ENCODE data around the gene TCF7L2.

DNA sequence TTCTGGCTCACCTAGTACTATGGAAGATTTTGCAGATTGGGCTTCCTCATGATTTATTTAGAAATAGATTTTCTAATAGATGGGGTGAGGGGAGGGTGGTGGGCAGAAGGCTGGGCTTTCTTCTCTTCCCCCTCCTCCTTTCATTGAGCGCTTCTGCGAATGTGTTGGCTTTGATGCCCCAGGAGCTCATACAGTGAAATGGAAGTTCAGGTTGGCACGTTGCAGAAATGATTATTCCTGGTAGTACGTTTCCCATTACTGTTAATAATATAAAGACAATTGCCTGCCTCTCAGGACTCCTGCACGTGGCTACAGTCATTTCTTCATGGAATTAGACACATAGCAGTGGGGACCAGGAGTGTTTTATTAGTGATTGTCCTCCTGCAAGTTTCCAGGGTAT, 39.8 kb downstream of the TCF7L2 start:
- TF ChIP-seq, protein P1, sequence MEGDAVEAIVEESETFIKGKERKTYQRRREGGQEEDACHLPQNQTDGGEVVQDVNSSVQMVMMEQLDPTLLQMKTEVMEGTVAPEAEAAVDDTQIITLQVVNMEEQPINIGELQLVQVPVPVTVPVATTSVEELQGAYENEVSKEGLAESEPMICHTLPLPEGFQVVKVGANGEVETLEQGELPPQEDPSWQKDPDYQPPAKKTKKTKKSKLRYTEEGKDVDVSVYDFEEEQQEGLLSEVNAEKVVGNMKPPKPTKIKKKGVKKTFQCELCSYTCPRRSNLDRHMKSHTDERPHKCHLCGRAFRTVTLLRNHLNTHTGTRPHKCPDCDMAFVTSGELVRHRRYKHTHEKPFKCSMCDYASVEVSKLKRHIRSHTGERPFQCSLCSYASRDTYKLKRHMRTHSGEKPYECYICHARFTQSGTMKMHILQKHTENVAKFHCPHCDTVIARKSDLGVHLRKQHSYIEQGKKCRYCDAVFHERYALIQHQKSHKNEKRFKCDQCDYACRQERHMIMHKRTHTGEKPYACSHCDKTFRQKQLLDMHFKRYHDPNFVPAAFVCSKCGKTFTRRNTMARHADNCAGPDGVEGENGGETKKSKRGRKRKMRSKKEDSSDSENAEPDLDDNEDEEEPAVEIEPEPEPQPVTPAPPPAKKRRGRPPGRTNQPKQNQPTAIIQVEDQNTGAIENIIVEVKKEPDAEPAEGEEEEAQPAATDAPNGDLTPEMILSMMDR (IDR thresholded peaks at IDR 0.05) = no peak
- no peak for TF ChIP-seq POLR2A (IDR thresholded peaks at IDR 0.05)
